Fibroblast of the aortic adventitia (primary cell): ENCODE measurements around the gene PRXL2C. TPM values are rescaled to one million over a fixed set of nuclear protein-coding genes. Genes with fewer than 3 reads are reported as not detected.
"Not testable (repeated sequence)": the region's sequence is repeated elsewhere in the genome, so short reads cannot be mapped to it uniquely, and the experiment has no call there.

Experiments
- DNase-seq: peaks from one replicate; pipeline ENCODE4 v3.0.0-alpha.2; 2010; ENCODE audit warnings: low read depth
- H3K4me3 ChIP-seq: 2 replicates; pipeline ENCODE4 v1.5.1; 2011; ENCODE audit warnings: low read depth, mild to moderate bottlenecking, control low read depth, low read length, moderate library complexity
- CTCF ChIP-seq: IDR thresholded peaks from 2 replicates; pipeline ENCODE4 v1.5.1; 2011; ENCODE audit warnings: mild to moderate bottlenecking, low read length, control low read depth, inconsistent platforms; ENCODE audit not compliant: insufficient read depth
- total RNA-seq: library from RNA; depleted of rRNA; stranded (reverse); fragments of >200 nt; gene quantifications from 2 replicates; pipeline ENCODE4 v1.2.3, GENCODE V29; 2012; ENCODE audit warnings: low replicate concordance

The PRXL2C gene
- 12.8 and 40.0 TPM in 2 replicates for total RNA-seq

- H3K4me3 ChIP-seq: peak within 1 kb of the TSS; percentile 78
- peak; percentile 62 for DNase-seq
- TF ChIP-seq CTCF: no peak
Measured at GRCh38 chr9:96655198-96655851, at the start of gene PRXL2C. Gene PRXL2C, minus strand, starts transcription at chr9:96655317. Its CDS starts 36 bp downstream, at chr9:96655281.

- not testable (repeated sequence) for H3K4me3 ChIP-seq, DNase-seq
Measured at GRCh38 chr9:96700721-96701375, 45.7 kb upstream of the PRXL2C start.

- DNase-seq: no peak
- no peak overlapping the region for H3K4me3 ChIP-seq
- TF ChIP-seq CTCF: no peak
Measured at GRCh38 chr9:96691326-96691725, 36.2 kb upstream of the PRXL2C start.

- DNase-seq: no peak
- H3K4me3 ChIP-seq: no peak overlapping the region
- no peak for TF ChIP-seq CTCF
Measured at GRCh38 chr9:96688745-96689464, 33.8 kb upstream of the PRXL2C start.

GRCh38 chr9:96688187-96688586, 33.1 kb upstream of the PRXL2C start:
- DNase-seq: no peak
- TF ChIP-seq CTCF: no peak
- H3K4me3 ChIP-seq: no peak overlapping the region

- peak; percentile 64 for DNase-seq
- peak overlapping the region; percentile 64 for H3K4me3 ChIP-seq
- TF ChIP-seq CTCF: peak; percentile 74
Measured at GRCh38 chr9:96686638-96687335, 31.7 kb upstream of the PRXL2C start.
